MCF 10A (cell line): ENCODE measurements around the gene C1orf87. TPM values are rescaled to one million over a fixed set of nuclear protein-coding genes. Genes with fewer than 3 reads are reported as not detected.

Experiments
- BruUV-seq: library from RNA; stranded (reverse); fragments of 400-500 nt; replicated peaks from 2 replicates; lab custom pipeline; 2021; lab: Mats Ljungman, UMichigan
- CTCF ChIA-PET: fragments of 300-600 bp; sonication (Branson Sonifier 250); formaldehyde crosslinking; extraction: SDS; loops from one replicate; lab custom pipeline; 2021; ENCODE audit warnings: antibody characterized with exemption, inconsistent platforms; lab: Yijun Ruan, JAX
- POLR2A ChIA-PET: fragments of 300-600, 350-650 bp; sonication (Branson Sonifier 250); formaldehyde crosslinking; extraction: SDS; loops from one replicate; lab custom pipeline; 2020; ENCODE audit warnings: antibody characterized with exemption, inconsistent platforms; lab: Yijun Ruan, JAX
- DNase-seq: peaks from one replicate; pipeline ENCODE4 v3.0.0-alpha.2; 2018; ENCODE audit not compliant: unreplicated experiment
- H3K27ac Mint-ChIP-seq: one replicate; pipeline ENCODE4 v1.8.0; 2022; ENCODE audit warnings: mild to moderate bottlenecking, low read depth, mixed read lengths; ENCODE audit not compliant: unreplicated experiment
- H3K27me3 Mint-ChIP-seq: one replicate; pipeline ENCODE4 v1.8.0; 2022; ENCODE audit warnings: mixed read lengths; ENCODE audit not compliant: insufficient read depth, unreplicated experiment
- H3K36me3 Mint-ChIP-seq: one replicate; pipeline ENCODE4 v1.8.0; 2022; ENCODE audit warnings: mild to moderate bottlenecking, moderate library complexity, mixed read lengths; ENCODE audit not compliant: insufficient read depth, unreplicated experiment
- H3K4me1 Mint-ChIP-seq: one replicate; pipeline ENCODE4 v1.8.0; 2022; ENCODE audit warnings: mixed read lengths; ENCODE audit not compliant: insufficient read depth, unreplicated experiment
- H3K4me3 Mint-ChIP-seq: one replicate; pipeline ENCODE4 v1.8.0; 2022; ENCODE audit warnings: mild to moderate bottlenecking, moderate library complexity, mixed read lengths; ENCODE audit not compliant: unreplicated experiment
- H3K9me3 Mint-ChIP-seq: one replicate; pipeline ENCODE4 v1.8.0; 2022; ENCODE audit warnings: mixed read lengths; ENCODE audit not compliant: unreplicated experiment
- intact Hi-C: fragments of 100-400 bp; cut with micrococcal nuclease; formaldehyde crosslinking; loops from 2 replicates; pipeline ENCODE4 v1.14.1; 2022
- total RNA-seq: library from RNA; stranded (reverse); gene quantifications from 2 replicates; pipeline ENCODE4 v1.2.3, GENCODE V29; 2022
- TF ChIP-seq, protein P1 (sequence below): fragments of 200-600 bp; IDR thresholded peaks from one replicate; pipeline ENCODE4 v1.8.0; 2022; ENCODE audit warnings: antibody characterized with exemption, mild to moderate bottlenecking; ENCODE audit not compliant: unreplicated experiment

C1orf87 gene
- total RNA-seq, 1 experiment from 2014 or later, result not detected

DNA sequence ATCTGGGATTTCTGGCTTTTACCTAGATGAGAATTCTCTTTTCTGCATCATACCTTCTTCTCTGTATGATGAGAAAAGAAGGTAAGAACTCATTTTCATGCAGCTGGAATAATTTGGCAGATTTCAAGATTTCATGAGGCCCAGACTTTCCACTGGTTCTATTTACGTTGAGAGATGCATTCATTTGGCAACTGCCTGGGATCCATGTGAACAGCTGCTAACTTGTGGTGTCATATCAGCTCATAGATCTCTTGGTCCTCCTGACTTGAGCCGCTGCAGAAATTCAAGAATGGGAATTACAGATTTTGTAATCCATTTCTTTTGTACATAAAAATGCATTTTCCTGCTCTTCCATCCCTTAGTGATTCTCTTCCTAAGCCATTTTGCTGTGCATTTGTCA, 17.1 kb upstream of the C1orf87 start:
- TF ChIP-seq, protein P1, sequence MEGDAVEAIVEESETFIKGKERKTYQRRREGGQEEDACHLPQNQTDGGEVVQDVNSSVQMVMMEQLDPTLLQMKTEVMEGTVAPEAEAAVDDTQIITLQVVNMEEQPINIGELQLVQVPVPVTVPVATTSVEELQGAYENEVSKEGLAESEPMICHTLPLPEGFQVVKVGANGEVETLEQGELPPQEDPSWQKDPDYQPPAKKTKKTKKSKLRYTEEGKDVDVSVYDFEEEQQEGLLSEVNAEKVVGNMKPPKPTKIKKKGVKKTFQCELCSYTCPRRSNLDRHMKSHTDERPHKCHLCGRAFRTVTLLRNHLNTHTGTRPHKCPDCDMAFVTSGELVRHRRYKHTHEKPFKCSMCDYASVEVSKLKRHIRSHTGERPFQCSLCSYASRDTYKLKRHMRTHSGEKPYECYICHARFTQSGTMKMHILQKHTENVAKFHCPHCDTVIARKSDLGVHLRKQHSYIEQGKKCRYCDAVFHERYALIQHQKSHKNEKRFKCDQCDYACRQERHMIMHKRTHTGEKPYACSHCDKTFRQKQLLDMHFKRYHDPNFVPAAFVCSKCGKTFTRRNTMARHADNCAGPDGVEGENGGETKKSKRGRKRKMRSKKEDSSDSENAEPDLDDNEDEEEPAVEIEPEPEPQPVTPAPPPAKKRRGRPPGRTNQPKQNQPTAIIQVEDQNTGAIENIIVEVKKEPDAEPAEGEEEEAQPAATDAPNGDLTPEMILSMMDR, result no peak
- CTCF ChIA-PET, result interaction anchor here (0.6 to 1.6 kb wide), 4 partner anchors 41 to 190 kb away, joined by 3 to 5 read pairs (median 4); no protein-coding TSS in a partner anchor
- POLR2A ChIA-PET, result no interaction called here
- Mint-ChIP-seq H3K27ac (no peak overlapping the region), H3K4me3 (no peak overlapping the region), H3K4me1 (no peaks in the 10 kb centered on the region), H3K27me3 (peaks cover 30% of the 10 kb centered on the region), H3K36me3 (no peaks in the 10 kb centered on the region), H3K9me3 (no peaks in the 10 kb centered on the region)
- intact Hi-C loops, result no loop called here
- no TSS peak for BruUV-seq
- no peak for DNase-seq

DNA sequence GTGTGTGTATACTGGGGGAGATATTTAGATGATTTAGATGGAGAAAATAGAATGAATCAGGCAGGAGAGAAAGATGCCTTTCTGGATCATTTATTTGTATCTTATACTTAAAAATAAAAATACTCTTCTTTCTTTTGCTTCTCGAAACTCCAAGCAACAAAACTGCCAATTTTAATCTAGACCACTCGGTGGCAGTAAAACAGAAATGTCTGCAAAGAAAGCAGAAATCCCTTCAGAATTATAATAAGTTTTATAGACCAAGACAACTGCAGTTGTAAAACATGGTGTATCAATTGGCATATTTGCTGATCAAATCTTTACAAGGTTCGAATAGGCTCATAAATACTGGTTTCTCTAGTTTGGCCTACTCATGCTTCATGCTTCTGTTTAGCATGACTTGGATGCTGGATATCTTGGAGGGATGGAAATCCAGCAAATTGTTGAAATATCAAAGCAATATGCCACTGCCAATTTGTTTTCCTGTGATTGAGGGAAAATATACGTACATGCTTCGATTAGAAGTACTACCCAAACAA, 15.1 kb upstream of the C1orf87 start:
- Mint-ChIP-seq H3K4me3 (no peak overlapping the region), H3K27me3 (peaks cover 24% of the 10 kb centered on the region), H3K4me1 (no peaks in the 10 kb centered on the region), H3K27ac (no peak overlapping the region), H3K36me3 (no peaks in the 10 kb centered on the region), H3K9me3 (no peaks in the 10 kb centered on the region)
- no TSS peak for BruUV-seq
- CTCF ChIA-PET, result interaction anchor here (0.6 to 1.0 kb wide), 4 partner anchors 9 to 42 kb away, joined by 3 read pairs; no protein-coding TSS in a partner anchor
- POLR2A ChIA-PET, result no interaction called here
- intact Hi-C loops, result no loop called here
- DNase-seq, result no peak
- TF ChIP-seq, protein P1, result no peak

DNA sequence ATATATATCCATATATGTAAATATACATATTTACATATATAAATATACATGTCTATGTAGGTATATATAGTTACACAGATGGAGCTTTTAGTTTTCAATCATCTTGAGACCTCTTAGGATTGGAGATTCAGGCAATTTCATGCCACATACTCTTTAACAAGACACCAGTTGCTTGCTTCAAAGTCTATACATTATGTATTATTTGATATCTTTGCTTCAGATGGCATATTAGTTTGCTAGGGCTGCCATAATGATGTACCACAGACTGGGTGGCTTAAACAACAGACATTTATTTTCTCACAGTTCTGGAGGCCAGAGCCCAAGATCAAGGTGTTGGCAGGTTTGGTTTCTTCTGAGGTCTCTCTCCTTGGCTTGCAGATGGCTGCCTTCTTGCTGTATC, 14.1 kb upstream of the C1orf87 start:
- ChIA-PET CTCF (interaction anchor here (0.6 kb wide), 2 partner anchors 111 to 125 kb away, joined by 3 read pairs; no protein-coding TSS in a partner anchor), POLR2A (no interaction called here)
- no peaks in the 10 kb centered on the region for H3K9me3 Mint-ChIP-seq
- DNase-seq, result no peak
- peaks cover 24% of the 10 kb centered on the region for H3K27me3 Mint-ChIP-seq
- H3K4me3 Mint-ChIP-seq, result no peak overlapping the region
- no TSS peak for BruUV-seq
- intact Hi-C loops, result no loop called here
- no peak overlapping the region for H3K27ac Mint-ChIP-seq
- TF ChIP-seq, protein P1, result no peak
- H3K4me1 Mint-ChIP-seq, result no peaks in the 10 kb centered on the region
- no peaks in the 10 kb centered on the region for H3K36me3 Mint-ChIP-seq

DNA sequence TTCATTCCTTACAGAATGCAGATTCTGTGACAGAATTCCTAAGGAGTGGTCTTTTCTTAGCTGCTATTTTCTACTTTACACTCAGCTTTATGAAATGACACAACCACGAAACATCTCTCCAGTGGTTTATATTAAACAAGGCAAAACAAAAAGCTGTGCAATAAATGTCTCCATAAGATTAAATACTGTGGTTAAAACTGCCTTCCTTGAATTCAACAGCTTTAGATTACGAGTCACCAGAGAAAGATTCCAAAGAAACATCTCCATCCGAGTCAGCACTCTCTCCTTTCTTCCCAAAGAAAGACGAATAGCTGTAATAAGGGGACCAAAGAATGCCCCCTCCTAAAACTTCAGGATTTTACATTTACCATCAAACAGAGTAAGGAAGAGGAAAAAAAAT, 4.6 kb upstream of the C1orf87 start:
- Mint-ChIP-seq H3K4me3 (no peak overlapping the region), H3K27ac (no peak overlapping the region), H3K9me3 (no peaks in the 10 kb centered on the region), H3K27me3 (peaks cover 67% of the 10 kb centered on the region), H3K36me3 (no peaks in the 10 kb centered on the region), H3K4me1 (no peaks in the 10 kb centered on the region)
- BruUV-seq, result no TSS peak
- no peak for DNase-seq
- POLR2A ChIA-PET, result no interaction called here
- intact Hi-C loops, result no loop called here
- TF ChIP-seq, protein P1, result no peak
- CTCF ChIA-PET, result interaction anchor here (1.3 kb wide), 1 partner anchor 105 kb away, joined by 3 read pairs; no protein-coding TSS in a partner anchor
